ENCODE measurements around the gene SKAP2. TPM values are rescaled to one million over a fixed set of nuclear protein-coding genes. Genes with fewer than 3 reads are reported as not detected.

SKAP2 gene
- total and polyA plus RNA-seq, 2 of the 4 experiments (the other 2 are of a cell fraction): 5.7 to 7.4 TPM

DNA sequence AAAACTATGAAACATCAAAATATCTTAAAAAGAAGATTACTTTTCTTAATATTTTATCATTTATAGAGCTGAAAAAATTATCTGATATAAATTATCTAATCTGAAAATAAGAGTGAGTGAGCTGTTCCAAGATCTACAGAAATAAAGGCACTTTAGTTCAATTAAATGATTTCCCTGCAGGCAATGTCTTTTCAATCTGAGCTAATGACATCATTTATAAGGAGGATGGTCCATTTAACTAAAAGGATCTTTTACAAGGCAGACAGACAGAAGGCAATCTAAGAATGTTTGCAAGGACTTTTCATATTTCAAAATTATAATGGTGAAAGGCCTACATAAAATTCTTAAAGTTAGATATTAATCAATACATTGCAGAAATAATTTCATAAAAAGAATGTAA lies 71.8 kb downstream of the SKAP2 start:
- Histone ChIP-seq H3K9me3 (ENCODE audit: control insufficient read depth, insufficient read depth, low read length) (no peaks in the 10 kb centered on the region), H2AFZ (replicated peaks; ENCODE audit: low read length, poor library complexity) (no peak overlapping the region), H3K56ac (ENCODE audit: extremely low read depth, insufficient read depth, low read length) (no peak overlapping the region), H2AK9ac (replicated peaks; ENCODE audit: low read depth, low read length, poor library complexity) (no peak overlapping the region), H3K4me2 (ENCODE audit: low read depth, low read length) (no peak overlapping the region), H3K4me3 (ENCODE audit: insufficient read depth, low read depth, low read length) (no peak overlapping the region), H3K23ac (ENCODE audit: low read depth, low read length) (no peak overlapping the region), H3K18ac (ENCODE audit: low read depth, low read length) (no peak overlapping the region), H2BK5ac (ENCODE audit: low read depth, low read length, poor library complexity, severe bottlenecking) (no peak overlapping the region), H3K9me1 (ENCODE audit: insufficient read depth, low read length) (0 out of 2 replicates have a peak, but pooled peaks cover 3% of the 10 kb centered on the region), H3K4ac (ENCODE audit: low read depth, low read length) (no peak overlapping the region), H2BK120ac (ENCODE audit: low read depth, low read length) (no peak overlapping the region), H4K20me1 (ENCODE audit: insufficient read depth, low read length) (no peaks in the 10 kb centered on the region), H3K27me3 (ENCODE audit: control insufficient read depth, insufficient read depth, low read length) (no peaks in the 10 kb centered on the region), H4K8ac (ENCODE audit: low read depth in 2 of 2, low read length in 2 of 2) (no peak overlapping the region), H3K9ac (ENCODE audit: low read depth, low read length) (no peak overlapping the region), H3K79me1 (ENCODE audit: low read depth in 1 of 2, low read length in 2 of 2) (peaks cover 0 to 6% of the 10 kb centered on the region in 2 experiments; a peak in 1 of 4 replicates), H3K27ac (ENCODE audit: insufficient read depth, low read length) (no peak overlapping the region), H4K91ac (ENCODE audit: insufficient read depth, low read depth, low read length) (no peak overlapping the region), H3K4me1 (ENCODE audit: control insufficient read depth, insufficient read depth, low read length) (no peaks in the 10 kb centered on the region), H2BK20ac (ENCODE audit: low read depth, low read length) (no peak overlapping the region), H2AK5ac (ENCODE audit: low read depth, low read length) (no peak overlapping the region), H4K5ac (ENCODE audit: low read depth, low read length) (no peak overlapping the region), H2BK15ac (ENCODE audit: low read depth, low read length) (no peak overlapping the region), H3K36me3 (ENCODE audit: control insufficient read depth, insufficient read depth, low read length) (no peaks in the 10 kb centered on the region), H3K14ac (replicated peaks; ENCODE audit: low read depth, low read length) (no peak overlapping the region)
- no TSS peak for BruUV-seq (replicated peaks)
- CTCF ChIA-PET: no interaction called here
- dilution Hi-C loops (cut with HindIII; ENCODE audit: low sequenced_read_pairs, unreplicated experiment): no loop called here
- TF ChIP-seq MXI1 (IDR thresholded peaks at IDR 0.05; ENCODE audit: borderline replicate concordance, low read depth, low read length): no peak
- DNase-seq (no peak), ATAC-seq (ENCODE audit: low read depth) (no peak)
- POLR2A ChIA-PET (ENCODE audit: unreplicated experiment): no interaction called here
- in situ Hi-C loops (cut with MboI; ENCODE audit: low sequenced_read_pairs): no loop called here
- intact Hi-C loops (cut with micrococcal nuclease): no loop called here
